ENCODE measurements around the gene CIP2A. TPM values are rescaled to one million over a fixed set of nuclear protein-coding genes. Genes with fewer than 3 reads are reported as not detected.

CIP2A gene
- total and polyA plus RNA-seq, 5 experiments from 2014 or later: 1.7 to 7.8 (median 2.9) TPM

DNA sequence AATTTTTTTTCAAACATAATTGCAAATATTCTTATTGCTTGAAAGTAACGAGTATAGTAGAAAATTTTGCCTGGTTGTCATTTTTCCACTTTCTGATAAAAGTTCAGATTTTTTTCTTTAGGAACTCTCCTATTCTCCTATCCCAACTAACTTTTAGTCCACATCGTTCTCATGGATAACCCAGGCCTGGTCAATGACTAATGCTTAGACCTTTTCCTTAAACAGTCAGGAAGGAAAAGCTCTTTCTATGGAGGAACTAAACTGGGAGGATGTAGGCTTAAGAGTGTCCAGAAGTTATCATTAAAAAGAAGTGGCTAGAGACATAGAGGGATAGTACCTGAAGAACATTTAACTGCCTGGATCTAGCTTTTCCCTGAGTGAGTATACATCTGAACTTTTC is 26.7 kb downstream of the CIP2A start:
- peaks cover 0 to 26% (median 11%) of the 10 kb centered on the region in 3 donors for H3K36me3 Mint-ChIP-seq
- no peaks in the 10 kb centered on the region for H3K9me3 Mint-ChIP-seq
- ATAC-seq (no peak), DNase-seq (no peak)
- H3K4me3 Mint-ChIP-seq: no peak overlapping the region
- POLR2A ChIA-PET: no interaction called here
- H3K27ac Mint-ChIP-seq: no peak overlapping the region
- no peaks in the 10 kb centered on the region for H3K27me3 Mint-ChIP-seq
- H3K4me1 Mint-ChIP-seq: no peaks in the 10 kb centered on the region

DNA sequence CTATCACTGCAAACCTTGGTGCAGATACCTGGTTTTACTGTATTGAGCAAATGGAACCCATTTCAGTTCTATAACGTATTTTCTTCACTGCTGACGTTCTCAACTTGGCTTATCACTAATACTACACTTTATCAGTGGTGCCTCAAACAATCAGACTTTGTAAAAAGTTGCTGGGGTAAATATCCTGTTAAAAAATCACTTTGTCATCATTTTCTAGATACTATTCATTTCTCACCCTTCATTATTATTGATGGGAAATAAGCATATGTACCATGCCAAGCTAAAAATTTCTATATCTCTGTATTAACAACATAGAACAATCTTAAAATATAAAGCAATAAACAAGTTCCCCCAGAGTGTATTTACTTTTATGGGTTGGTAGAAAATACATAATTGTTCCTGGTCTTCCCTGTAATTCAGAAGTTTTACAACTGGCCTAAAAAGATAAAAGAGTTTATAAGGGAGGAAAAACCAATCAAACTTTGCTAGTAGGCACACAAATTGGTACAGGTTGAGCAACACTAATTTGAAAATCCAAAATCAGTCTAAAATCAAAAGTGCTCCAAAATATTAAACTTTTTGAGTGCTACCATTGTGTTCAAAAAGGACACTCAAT is 33.2 kb downstream of the CIP2A start:
- DNase-seq: no peak
- peaks cover 0 to 4% (median 0%) of the 10 kb centered on the region in 4 donors for H3K4me1 Mint-ChIP-seq
- H3K27me3 Mint-ChIP-seq: no peaks in the 10 kb centered on the region
- peaks cover 0 to 29% (median 6%) of the 10 kb centered on the region in 3 donors for H3K36me3 Mint-ChIP-seq
- no peak overlapping the region for H3K27ac Mint-ChIP-seq
- no peaks in the 10 kb centered on the region for H3K9me3 Mint-ChIP-seq
- no peak for ATAC-seq
- POLR2A ChIA-PET: no interaction called here
- no peak overlapping the region for H3K4me3 Mint-ChIP-seq

DNA sequence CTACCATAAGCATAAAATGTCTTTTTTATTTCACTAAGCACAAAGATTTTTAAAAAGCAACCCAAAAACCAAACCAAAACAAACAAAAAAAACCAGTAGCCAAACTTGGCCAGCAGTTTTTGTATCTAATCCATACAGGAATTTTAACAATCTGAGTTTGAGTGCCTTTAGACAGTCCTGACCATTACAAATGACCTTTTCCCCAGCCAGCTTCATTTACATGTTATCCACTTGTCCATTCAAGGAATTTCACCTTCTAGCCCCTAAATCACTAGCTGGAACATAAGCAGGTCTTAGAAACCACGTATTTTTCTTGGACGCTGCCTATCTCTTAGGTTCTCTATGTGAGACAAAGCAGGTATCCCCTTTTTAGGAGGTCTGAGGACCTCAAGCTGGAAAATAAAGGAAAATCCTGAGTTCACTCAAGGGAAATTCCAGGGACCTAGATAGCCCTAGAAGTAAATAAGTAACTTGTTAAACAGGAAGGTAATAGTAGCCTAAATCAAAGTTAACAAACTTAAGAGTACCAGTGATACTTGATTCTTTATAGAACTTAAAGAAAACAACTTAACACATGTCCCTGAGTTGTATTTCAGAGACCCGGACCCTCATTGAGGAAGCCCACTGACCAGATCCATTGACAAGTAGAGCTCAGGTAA is 34.2 kb downstream of the CIP2A start:
- POLR2A ChIA-PET: no interaction called here
- H3K4me1 Mint-ChIP-seq: peaks cover 0 to 4% (median 0%) of the 10 kb centered on the region in 4 donors
- DNase-seq (no peak), ATAC-seq (no peak)
- H3K9me3 Mint-ChIP-seq: no peaks in the 10 kb centered on the region
- H3K4me3 Mint-ChIP-seq: no peak overlapping the region
- peak overlapping the region in 1 of 10 donors; percentile 5 for H3K27ac Mint-ChIP-seq
- H3K36me3 Mint-ChIP-seq: peaks cover 0 to 22% (median 6%) of the 10 kb centered on the region in 3 donors
- no peaks in the 10 kb centered on the region for H3K27me3 Mint-ChIP-seq

DNA sequence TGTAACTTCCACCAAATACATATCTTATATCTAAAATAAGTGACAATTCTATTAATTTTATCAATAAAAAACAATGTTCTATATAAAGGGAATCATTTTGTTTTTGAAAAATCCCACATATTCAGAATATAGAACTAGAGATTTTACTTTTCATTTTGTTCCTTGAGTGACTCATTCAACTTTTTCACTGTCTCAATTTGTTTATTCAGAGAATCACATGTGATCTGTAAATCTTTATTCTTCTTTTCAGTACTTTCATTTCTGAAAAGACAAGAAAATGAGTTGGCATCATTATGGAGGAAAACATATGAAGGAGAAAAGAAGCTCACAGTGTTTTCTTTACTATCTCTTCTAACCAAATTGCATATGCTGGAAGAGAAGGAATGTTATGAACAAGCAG is 35.0 kb downstream of the CIP2A start:
- Mint-ChIP-seq H3K27me3 (no peaks in the 10 kb centered on the region), H3K4me1 (peaks cover 0 to 4% (median 0%) of the 10 kb centered on the region in 4 donors), H3K36me3 (peaks cover 0 to 19% (median 4%) of the 10 kb centered on the region in 3 donors), H3K9me3 (no peaks in the 10 kb centered on the region), H3K27ac (no peak overlapping the region), H3K4me3 (no peak overlapping the region)
- POLR2A ChIA-PET: no interaction called here
- ATAC-seq (no peak), DNase-seq (no peak)

DNA sequence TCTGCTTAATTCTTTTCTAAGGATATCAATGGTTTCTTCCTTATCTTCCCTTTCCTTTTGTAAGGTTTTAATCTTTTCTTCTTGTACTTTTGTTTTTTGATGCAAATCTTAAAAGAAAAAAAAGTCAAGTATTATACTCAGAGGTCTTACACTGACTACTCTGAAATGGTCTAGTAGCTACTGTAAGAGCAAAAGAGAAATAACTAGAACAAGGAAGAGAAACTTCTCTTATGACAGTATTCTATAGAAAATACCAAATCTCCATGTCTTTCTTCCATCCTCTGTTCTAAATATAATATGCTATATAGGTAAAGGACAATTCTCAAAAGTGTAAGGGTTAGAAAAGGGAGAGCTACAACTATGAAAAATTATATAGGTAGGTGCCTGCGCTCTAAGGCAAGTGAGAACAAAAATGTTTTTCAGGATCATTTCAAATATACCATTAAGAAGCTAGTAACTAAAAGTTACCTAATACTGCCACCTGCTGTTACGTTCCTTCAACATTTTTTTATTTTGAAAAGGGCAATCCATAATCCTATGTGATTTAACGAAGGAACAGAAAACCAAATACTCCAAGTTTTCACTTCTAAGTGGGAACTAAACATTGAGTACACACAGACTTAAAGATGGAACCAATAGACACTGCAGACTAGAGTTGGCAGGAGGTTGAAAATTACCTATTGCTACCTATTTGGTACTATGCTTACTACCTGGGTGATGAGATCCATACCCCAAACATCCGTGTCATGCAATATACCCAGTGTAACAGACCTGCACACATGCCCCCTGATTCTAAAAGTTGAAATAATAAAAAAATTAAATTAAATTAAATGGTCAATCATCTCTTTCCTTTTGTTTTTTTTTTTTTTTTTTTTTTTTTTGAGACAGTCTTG is 36.7 kb downstream of the CIP2A start:
- H3K27ac Mint-ChIP-seq: peak overlapping the region in 1 of 10 donors; percentile 29
- no peak for ATAC-seq
- no peaks in the 10 kb centered on the region for H3K9me3 Mint-ChIP-seq

DNA sequence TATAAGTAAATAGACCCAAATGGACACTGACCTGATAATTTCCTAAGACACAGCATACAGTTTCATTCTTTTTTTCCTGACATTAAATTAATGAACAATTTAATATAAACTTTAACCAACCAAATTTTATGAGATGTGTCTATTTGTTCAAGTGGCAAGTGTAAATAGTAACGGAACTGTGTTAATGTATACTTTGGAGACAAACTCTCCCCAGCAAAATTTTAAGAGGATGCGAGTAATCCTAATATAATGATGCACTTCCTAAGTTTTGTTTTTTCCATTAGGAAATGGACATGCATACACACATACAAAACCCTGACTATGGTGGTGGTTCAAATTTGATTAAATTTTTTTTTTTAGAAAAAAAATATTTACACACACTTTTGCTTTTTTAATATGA is 40.4 kb downstream of the CIP2A start:
- Mint-ChIP-seq H3K36me3 (peaks cover 0 to 8% (median 4%) of the 10 kb centered on the region in 3 donors), H3K4me3 (no peak overlapping the region), H3K9me3 (no peaks in the 10 kb centered on the region), H3K27me3 (no peaks in the 10 kb centered on the region), H3K27ac (peak overlapping the region in 1 of 10 donors; percentile 88), H3K4me1 (peaks cover 0 to 15% (median 4%) of the 10 kb centered on the region in 4 donors)
- DNase-seq (no peak), ATAC-seq (no peak)
- POLR2A ChIA-PET: no interaction called here

More for the DNA sequence above, 36.7 kb downstream of the CIP2A start:
- no peaks in the 10 kb centered on the region for H3K27me3 Mint-ChIP-seq
- DNase-seq: peak in 4 of 10 donors; percentile 7 to 46 (median 42)
- no peak overlapping the region for H3K4me3 Mint-ChIP-seq
- POLR2A ChIA-PET: no interaction called here
- peaks cover 0 to 13% (median 0%) of the 10 kb centered on the region in 3 donors for H3K36me3 Mint-ChIP-seq
- H3K4me1 Mint-ChIP-seq: peaks cover 0 to 4% (median 0%) of the 10 kb centered on the region in 4 donors

DNA sequence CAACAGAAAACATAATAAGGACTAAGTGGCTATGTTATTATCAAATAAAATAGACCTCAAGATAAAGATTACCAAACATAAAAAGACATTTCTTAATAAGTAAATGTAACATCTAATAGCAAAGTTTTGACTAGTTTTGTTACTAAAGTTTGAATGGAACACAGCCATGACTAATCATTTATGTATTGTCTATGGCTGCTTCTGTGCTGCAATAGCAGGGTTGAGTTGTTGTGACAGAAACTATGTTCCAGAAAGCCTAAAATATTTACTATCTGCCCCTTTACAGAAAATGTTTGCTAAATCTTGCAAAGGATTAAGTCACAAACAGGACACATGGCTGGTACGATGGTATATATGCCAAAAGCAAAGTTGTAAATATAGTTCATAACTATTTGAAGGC is 40.9 kb downstream of the CIP2A start:
- DNase-seq (no peak), ATAC-seq (no peak)
- Mint-ChIP-seq H3K27me3 (no peaks in the 10 kb centered on the region), H3K27ac (no peak overlapping the region), H3K4me3 (no peak overlapping the region), H3K9me3 (no peaks in the 10 kb centered on the region), H3K36me3 (peaks cover 5 to 12% (median 10%) of the 10 kb centered on the region in 3 donors), H3K4me1 (peaks cover 0 to 15% (median 4%) of the 10 kb centered on the region in 4 donors)
- POLR2A ChIA-PET: no interaction called here

DNA sequence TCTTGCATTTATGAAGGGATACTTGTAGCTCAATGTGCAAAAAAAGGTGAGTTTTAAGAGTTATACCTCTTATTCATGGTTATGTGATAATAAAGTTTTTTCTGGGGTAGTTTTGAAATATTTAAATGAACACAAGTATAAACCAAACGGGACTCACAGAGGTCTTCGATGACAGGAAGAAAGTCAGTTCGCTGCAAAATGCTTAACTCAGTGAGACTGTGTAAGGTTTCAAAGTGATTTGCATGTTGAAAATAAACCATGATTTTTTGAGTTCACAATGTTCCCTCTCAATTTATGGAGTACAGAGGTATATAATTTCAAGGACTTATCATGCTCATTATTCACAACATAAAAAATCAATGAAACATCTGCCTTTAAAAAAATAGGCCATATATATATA is 42.5 kb downstream of the CIP2A start:
- POLR2A ChIA-PET: no interaction called here
- DNase-seq (no peak), ATAC-seq (no peak)
- peak overlapping the region in 1 of 10 donors; percentile 14 for H3K27ac Mint-ChIP-seq
- peak overlapping the region in 2 of 10 donors; percentile 7 to 54 for H3K4me3 Mint-ChIP-seq
- peaks cover 5 to 14% (median 11%) of the 10 kb centered on the region in 3 donors for H3K36me3 Mint-ChIP-seq
- H3K27me3 Mint-ChIP-seq: no peaks in the 10 kb centered on the region
- H3K4me1 Mint-ChIP-seq: peaks cover 0 to 11% (median 4%) of the 10 kb centered on the region in 4 donors
- H3K9me3 Mint-ChIP-seq: no peaks in the 10 kb centered on the region

DNA sequence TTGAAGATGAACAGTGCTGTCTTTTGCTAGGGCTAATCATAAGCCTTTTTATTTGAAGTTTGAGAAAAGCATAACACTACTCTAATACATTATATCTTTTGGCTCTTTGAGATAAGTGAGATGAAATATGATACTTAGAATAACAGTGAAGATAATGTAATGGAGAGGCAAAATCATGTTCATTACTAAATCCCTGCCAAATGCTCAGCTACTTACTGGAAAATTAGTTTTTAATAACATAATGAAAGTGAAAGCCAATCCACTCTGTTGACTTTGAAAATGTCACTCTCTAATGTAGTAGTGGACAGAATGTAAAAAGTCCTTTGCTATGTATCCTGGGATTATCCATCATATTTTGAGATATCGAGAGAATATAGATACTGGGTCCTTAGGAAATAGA is 43.0 kb downstream of the CIP2A start:
- Mint-ChIP-seq H3K4me3 (peak overlapping the region in 2 of 10 donors; percentile 7 to 54), H3K27me3 (no peaks in the 10 kb centered on the region), H3K36me3 (peaks cover 5 to 14% (median 11%) of the 10 kb centered on the region in 3 donors), H3K4me1 (peaks cover 0 to 11% (median 4%) of the 10 kb centered on the region in 4 donors), H3K27ac (peak overlapping the region in 1 of 10 donors; percentile 14), H3K9me3 (no peaks in the 10 kb centered on the region)
- no peak for DNase-seq
- ATAC-seq: no peak
- POLR2A ChIA-PET: no interaction called here

DNA sequence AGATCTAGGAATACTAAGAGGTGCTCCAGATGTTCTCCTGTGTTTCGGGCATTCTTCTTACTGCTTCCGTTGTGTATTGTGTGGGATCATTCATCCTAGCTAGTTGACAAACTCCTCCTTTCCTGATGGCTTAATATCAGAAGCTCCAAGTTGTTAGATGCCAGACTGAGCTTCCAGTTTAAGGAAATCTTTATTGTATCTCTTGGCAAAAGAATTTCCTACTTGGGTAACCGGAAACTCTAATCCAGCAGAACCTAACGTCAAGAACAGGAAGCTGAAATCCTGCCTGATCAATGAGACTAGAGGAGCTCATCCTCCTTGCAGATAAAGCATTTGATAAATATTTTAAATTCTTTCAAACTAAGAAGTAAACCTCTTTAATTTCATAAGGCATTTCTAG is 51.2 kb downstream of the CIP2A start:
- no peaks in the 10 kb centered on the region for H3K9me3 Mint-ChIP-seq
- no peak overlapping the region for H3K27ac Mint-ChIP-seq
- peaks cover 0 to 2% (median 0%) of the 10 kb centered on the region in 3 donors for H3K36me3 Mint-ChIP-seq
- ATAC-seq: no peak
- peaks cover 0 to 3% (median 0%) of the 10 kb centered on the region in 5 donors for H3K27me3 Mint-ChIP-seq
- no peak overlapping the region for H3K4me3 Mint-ChIP-seq
- DNase-seq: no peak
- POLR2A ChIA-PET: no interaction called here
- no peaks in the 10 kb centered on the region for H3K4me1 Mint-ChIP-seq

DNA sequence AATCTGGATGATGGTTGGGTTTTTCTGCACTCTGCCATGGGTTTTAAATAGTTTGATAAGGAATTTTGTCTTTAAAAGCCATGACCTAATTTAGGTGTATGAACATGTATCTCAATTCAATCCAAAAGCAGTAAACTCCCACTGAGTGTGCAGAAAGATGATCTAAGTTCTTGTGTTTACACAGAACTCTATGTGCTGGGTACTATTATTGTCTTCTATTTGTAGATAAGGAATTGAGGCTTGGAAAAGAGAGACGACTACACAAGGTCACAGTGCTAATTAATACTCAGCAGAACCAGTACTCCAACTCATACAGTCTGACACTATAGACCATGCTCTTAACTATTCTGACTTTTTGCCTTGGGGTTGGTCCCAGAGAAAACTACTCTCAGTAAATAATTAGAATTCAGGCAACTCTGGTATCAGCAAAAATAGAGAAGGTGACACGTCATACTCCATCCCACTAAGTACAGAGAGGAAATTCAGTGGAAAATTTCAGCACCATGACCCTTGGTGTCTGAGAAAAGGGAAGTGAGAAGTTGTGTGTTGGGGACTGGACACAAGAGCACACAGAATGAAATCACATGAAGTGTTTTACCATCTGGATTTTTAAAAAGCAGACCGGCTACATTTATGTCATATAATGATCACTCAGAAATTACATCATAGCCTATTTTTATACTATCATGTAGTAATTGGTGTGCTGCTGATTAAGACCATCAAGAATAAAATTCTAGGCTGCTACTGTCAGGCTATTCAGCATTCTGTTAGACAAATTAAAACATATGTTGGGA is 60.6 kb downstream of the CIP2A start:
- no peak for ATAC-seq
- H3K27me3 Mint-ChIP-seq: peaks cover 14 to 43% (median 20%) of the 10 kb centered on the region in 5 donors

DNA sequence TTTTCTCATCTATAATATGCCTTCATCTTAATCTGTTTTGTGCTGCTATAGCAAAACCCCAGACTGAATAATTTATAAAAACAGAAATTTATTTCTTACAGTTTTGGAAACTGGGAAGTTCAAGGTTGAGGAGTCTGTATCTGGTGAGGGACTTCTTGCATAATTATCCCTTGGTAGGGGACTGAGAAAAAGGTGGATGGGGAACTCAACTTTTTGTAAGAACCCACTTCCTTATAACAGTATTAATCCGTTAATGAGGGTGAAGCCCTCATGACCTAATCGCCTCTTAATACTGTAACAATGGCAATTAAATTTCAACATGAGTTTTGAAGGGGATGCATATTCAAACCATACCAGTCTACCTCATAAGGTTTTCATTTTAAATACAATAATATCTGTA is 61.4 kb downstream of the CIP2A start:
- H3K4me1 Mint-ChIP-seq: peaks cover 0 to 1% (median 0%) of the 10 kb centered on the region in 4 donors
- DNase-seq (no peak), ATAC-seq (no peak)
- H3K4me3 Mint-ChIP-seq: no peak overlapping the region
- no peak overlapping the region for H3K27ac Mint-ChIP-seq
- H3K36me3 Mint-ChIP-seq: peaks cover 0 to 17% (median 0%) of the 10 kb centered on the region in 3 donors
- peaks cover 0 to 8% (median 2%) of the 10 kb centered on the region in 9 donors for H3K9me3 Mint-ChIP-seq
- peaks cover 13 to 42% (median 20%) of the 10 kb centered on the region in 5 donors for H3K27me3 Mint-ChIP-seq
- POLR2A ChIA-PET: no interaction called here

More for the DNA sequence above, 60.6 kb downstream of the CIP2A start:
- H3K9me3 Mint-ChIP-seq: peaks cover 0 to 8% (median 2%) of the 10 kb centered on the region in 9 donors
- POLR2A ChIA-PET: no interaction called here
- no peak for DNase-seq
- no peak overlapping the region for H3K4me3 Mint-ChIP-seq
- peaks cover 0 to 1% (median 0%) of the 10 kb centered on the region in 4 donors for H3K4me1 Mint-ChIP-seq
- H3K27ac Mint-ChIP-seq: no peak overlapping the region
- peaks cover 0 to 17% (median 0%) of the 10 kb centered on the region in 3 donors for H3K36me3 Mint-ChIP-seq

All from naive thymus-derived CD8-positive, alpha-beta T cell (primary cell).